WTC11 (cell line): Measurements from ENCODE around the gene ETS1. TPM values are rescaled to one million over a fixed set of nuclear protein-coding genes. Genes with fewer than 3 reads are reported as not detected.

ENCODE experiments used
- ATAC-seq: fragments of 200-7000 bp; cut with Tn5 transposase; 2 replicates; pipeline ENCODE4 v1.10.0; 2021; ENCODE audit warnings: mild to moderate bottlenecking, moderate library complexity
- CTCF ChIA-PET: fragments of 300-600 bp; sonication (Branson Sonifier 250); formaldehyde crosslinking; loops from one replicate; lab custom pipeline; 2021; ENCODE audit warnings: antibody characterized with exemption; lab: Charles Lee
- POLR2A ChIA-PET: fragments of 350-600 bp; sonication (Branson Sonifier 250); formaldehyde crosslinking; loops from one replicate; lab custom pipeline; 2021; ENCODE audit warnings: antibody characterized with exemption; lab: Charles Lee
- DNase-seq: peaks from one replicate; pipeline ENCODE4 v3.0.0; 2021; ENCODE audit warnings: low spot score
- H3K27ac Mint-ChIP-seq: 2 replicates; pipeline ENCODE4 v1.8.0; 2021; ENCODE audit warnings: mixed read lengths
- H3K27me3 Mint-ChIP-seq: 2 replicates; pipeline ENCODE4 v1.8.0; 2021; ENCODE audit warnings: low read depth, mild to moderate bottlenecking, moderate library complexity, mixed read lengths
- H3K36me3 Mint-ChIP-seq: 2 replicates; pipeline ENCODE4 v1.8.0; 2021; ENCODE audit warnings: mixed read lengths
- H3K4me1 Mint-ChIP-seq: 2 replicates; pipeline ENCODE4 v1.8.0; 2022; ENCODE audit warnings: mixed read lengths
- H3K4me3 Mint-ChIP-seq: 2 replicates; pipeline ENCODE4 v1.8.0; 2021; ENCODE audit warnings: mild to moderate bottlenecking, moderate library complexity, mixed read lengths
- H3K9me3 Mint-ChIP-seq: 2 replicates; pipeline ENCODE4 v1.8.0; 2021; ENCODE audit warnings: mixed read lengths
- AFF4 ChIP-seq: sonication (generic); formaldehyde crosslinking; IDR thresholded peaks from 2 replicates; pipeline ENCODE4 v1.8.1; 2023; ENCODE audit warnings: mild to moderate bottlenecking, missing genetic modification reagents, borderline replicate concordance
- ARID4B ChIP-seq: sonication (generic); formaldehyde crosslinking; IDR thresholded peaks from 2 replicates; pipeline ENCODE4 v1.8.0; 2023; ENCODE audit warnings: missing genetic modification reagents, mild to moderate bottlenecking, borderline replicate concordance
- ATF2 ChIP-seq: sonication (generic); formaldehyde crosslinking; IDR thresholded peaks from 2 replicates; pipeline ENCODE4 v1.8.1; 2022; ENCODE audit warnings: low read depth, missing genetic modification reagents, borderline replicate concordance
- EMX1 ChIP-seq: fragments of 250-450 bp; sonication (Bioruptor Pico); IDR thresholded peaks from 2 replicates; pipeline ENCODE4 v1.8.0; 2021; ENCODE audit warnings: mild to moderate bottlenecking
- FOXJ3 ChIP-seq: sonication (generic); formaldehyde crosslinking; IDR thresholded peaks from 2 replicates; pipeline ENCODE4 v1.9.0; 2021; ENCODE audit warnings: missing genetic modification reagents, mild to moderate bottlenecking, borderline replicate concordance
- HMGXB4 ChIP-seq: sonication (generic); formaldehyde crosslinking; IDR thresholded peaks from 2 replicates; pipeline ENCODE4 v1.8.1; 2023; ENCODE audit warnings: mild to moderate bottlenecking, moderate library complexity, missing genetic modification reagents
- JAZF1 ChIP-seq: fragments of 250-450 bp; sonication (Bioruptor Pico); IDR thresholded peaks from 2 replicates; pipeline ENCODE4 v1.9.0; 2021; ENCODE audit warnings: moderate library complexity, mild to moderate bottlenecking, inconsistent platforms
- KAT7 ChIP-seq: sonication (generic); formaldehyde crosslinking; IDR thresholded peaks from 2 replicates; pipeline ENCODE4 v1.8.1; 2023; ENCODE audit warnings: missing genetic modification reagents, mild to moderate bottlenecking, borderline replicate concordance
- NFATC4 ChIP-seq: fragments of 250-450 bp; sonication (Bioruptor Pico); IDR thresholded peaks from 2 replicates; pipeline ENCODE4 v1.9.0; 2021; ENCODE audit warnings: mild to moderate bottlenecking
- PRRX2 ChIP-seq: fragments of 250-450 bp; sonication (Bioruptor Pico); IDR thresholded peaks from 2 replicates; pipeline ENCODE4 v1.8.0; 2021; ENCODE audit warnings: mild to moderate bottlenecking
- TEAD1 ChIP-seq: sonication (generic); formaldehyde crosslinking; IDR thresholded peaks from 2 replicates; pipeline ENCODE4 v1.8.0; 2022; ENCODE audit warnings: mild to moderate bottlenecking, missing genetic modification reagents
- ZNF121 ChIP-seq: sonication (generic); formaldehyde crosslinking; IDR thresholded peaks from 2 replicates; pipeline ENCODE4 v1.8.0; 2023; ENCODE audit warnings: missing genetic modification reagents
- ZNF219 ChIP-seq: sonication (generic); formaldehyde crosslinking; IDR thresholded peaks from 2 replicates; pipeline ENCODE4 v1.8.0; 2023; ENCODE audit warnings: missing genetic modification reagents, mild to moderate bottlenecking, borderline replicate concordance
- ZNF281 ChIP-seq: sonication (generic); formaldehyde crosslinking; IDR thresholded peaks from 2 replicates; pipeline ENCODE4 v1.8.0; 2023; ENCODE audit warnings: mild to moderate bottlenecking, missing genetic modification reagents
- ZNF416 ChIP-seq: fragments of 250-450 bp; sonication (Bioruptor Pico); IDR thresholded peaks from 2 replicates; pipeline ENCODE4 v1.9.0; 2021; ENCODE audit warnings: mild to moderate bottlenecking, inconsistent platforms
- total RNA-seq: library from RNA; stranded (reverse); gene quantifications from 3 replicates; pipeline ENCODE4 v1.2.3, GENCODE V29; 2021
- TF ChIP-seq, protein P1 (sequence below): sonication (generic); formaldehyde crosslinking; IDR thresholded peaks from 2 replicates; pipeline ENCODE4 v1.8.1; 2022; ENCODE audit warnings: missing genetic modification reagents, borderline replicate concordance
- TF ChIP-seq, protein P2 (sequence below): sonication (generic); formaldehyde crosslinking; IDR thresholded peaks from 2 replicates; pipeline ENCODE4 v1.8.0; 2022; ENCODE audit warnings: mild to moderate bottlenecking, missing genetic modification reagents

The ETS1 gene
- total RNA-seq, 1 experiment from 2014 or later, result 33.1 TPM

GRCh38 chr11:128618603-128619002 lies 31.2 kb upstream of the ETS1 start:
- DNase-seq, result no peak
- no peak overlapping the region for H3K27ac Mint-ChIP-seq
- POLR2A ChIA-PET, result no interaction called here
- H3K36me3 Mint-ChIP-seq, result no peaks in the 10 kb centered on the region
- TF ChIP-seq, protein P1, sequence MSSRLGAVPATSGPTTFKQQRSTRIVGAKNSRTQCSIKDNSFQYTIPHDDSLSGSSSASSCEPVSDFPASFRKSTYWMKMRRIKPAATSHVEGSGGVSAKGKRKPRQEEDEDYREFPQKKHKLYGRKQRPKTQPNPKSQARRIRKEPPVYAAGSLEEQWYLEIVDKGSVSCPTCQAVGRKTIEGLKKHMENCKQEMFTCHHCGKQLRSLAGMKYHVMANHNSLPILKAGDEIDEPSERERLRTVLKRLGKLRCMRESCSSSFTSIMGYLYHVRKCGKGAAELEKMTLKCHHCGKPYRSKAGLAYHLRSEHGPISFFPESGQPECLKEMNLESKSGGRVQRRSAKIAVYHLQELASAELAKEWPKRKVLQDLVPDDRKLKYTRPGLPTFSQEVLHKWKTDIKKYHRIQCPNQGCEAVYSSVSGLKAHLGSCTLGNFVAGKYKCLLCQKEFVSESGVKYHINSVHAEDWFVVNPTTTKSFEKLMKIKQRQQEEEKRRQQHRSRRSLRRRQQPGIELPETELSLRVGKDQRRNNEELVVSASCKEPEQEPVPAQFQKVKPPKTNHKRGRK (CRISPR knock-in tag), result no peak
- no peak for TF ChIP-seq NFATC4 (CRISPR knock-in tag)
- TF ChIP-seq KAT7, result no peak
- no peak for TF ChIP-seq ARID4B (CRISPR knock-in tag)
- TF ChIP-seq FOXJ3 (CRISPR knock-in tag), result no peak
- TF ChIP-seq JAZF1 (CRISPR knock-in tag), result no peak
- TF ChIP-seq, protein P2, sequence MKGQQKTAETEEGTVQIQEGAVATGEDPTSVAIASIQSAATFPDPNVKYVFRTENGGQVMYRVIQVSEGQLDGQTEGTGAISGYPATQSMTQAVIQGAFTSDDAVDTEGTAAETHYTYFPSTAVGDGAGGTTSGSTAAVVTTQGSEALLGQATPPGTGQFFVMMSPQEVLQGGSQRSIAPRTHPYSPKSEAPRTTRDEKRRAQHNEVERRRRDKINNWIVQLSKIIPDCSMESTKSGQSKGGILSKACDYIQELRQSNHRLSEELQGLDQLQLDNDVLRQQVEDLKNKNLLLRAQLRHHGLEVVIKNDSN (CRISPR knock-in tag), result no peak
- TF ChIP-seq HMGXB4 (CRISPR knock-in tag), result no peak
- TF ChIP-seq, all 79 proteins: peak for 0
- Mint-ChIP-seq H3K9me3 (no peaks in the 10 kb centered on the region), H3K4me1 (peaks cover 21% of the 10 kb centered on the region), H3K27me3 (peaks cover 49% of the 10 kb centered on the region), H3K4me3 (no peak overlapping the region)
- CTCF ChIA-PET, result interaction anchor here (0.8 to 4.0 kb wide), 2 partner anchors 12 to 13 kb away, joined by 4 to 15 read pairs; no protein-coding TSS in a partner anchor
- no peak for ATAC-seq

- POLR2A ChIA-PET, result no interaction called here
- Mint-ChIP-seq H3K36me3 (no peaks in the 10 kb centered on the region), H3K4me3 (no peak overlapping the region), H3K27me3 (peaks cover 31% of the 10 kb centered on the region), H3K9me3 (no peaks in the 10 kb centered on the region), H3K4me1 (peaks cover 13% of the 10 kb centered on the region), H3K27ac (no peak overlapping the region)
- ATAC-seq (no peak), DNase-seq (no peak)
- TF ChIP-seq ATF2 (CRISPR knock-in tag) (no peak), ZNF219 (no peak), ZNF121 (CRISPR knock-in tag) (no peak), AFF4 (CRISPR knock-in tag) (no peak), PRRX2 (CRISPR knock-in tag) (no peak), TEAD1 (no peak), ZNF281 (no peak), EMX1 (no peak), ZNF416 (CRISPR knock-in tag) (no peak)
- TF ChIP-seq, protein P2 (CRISPR knock-in tag), result no peak
- CTCF ChIA-PET, result interaction anchor here (1.2 kb wide), 2 partner anchors 13 to 14 kb away, joined by 3 to 4 read pairs; no protein-coding TSS in a partner anchor
Measured at GRCh38 chr11:128616161-128616560, 28.8 kb upstream of the ETS1 start.
